Measurements from ENCODE around the gene LOXL4. TPM values are rescaled to one million over a fixed set of nuclear protein-coding genes. Genes with fewer than 3 reads are reported as not detected.

The LOXL4 gene
- total RNA-seq (10 to 100 TPM; 15.5 to 29.9 TPM), polyA plus RNA-seq (1 to 10 TPM; 3.9 to 6.7 TPM)
- long read RNA-seq, donor 1, transcript LOXL4-201 (15 exons, 3,653 nt), result major isoform, 44 of 105 reads
- long read RNA-seq, donor 1, partial matches to known transcripts, result 35 of 105 reads
- long read RNA-seq, donor 1, other reads (novel, unspliced or antisense), result 26 of 105 reads
- long read RNA-seq, donor 2, transcript LOXL4-201 (15 exons, 3,653 nt), result major isoform, 9 of 19 reads
- long read RNA-seq, donor 2, partial matches to known transcripts, result 6 of 19 reads
- long read RNA-seq, donor 2, other reads (novel, unspliced or antisense), result 4 of 19 reads

DNA sequence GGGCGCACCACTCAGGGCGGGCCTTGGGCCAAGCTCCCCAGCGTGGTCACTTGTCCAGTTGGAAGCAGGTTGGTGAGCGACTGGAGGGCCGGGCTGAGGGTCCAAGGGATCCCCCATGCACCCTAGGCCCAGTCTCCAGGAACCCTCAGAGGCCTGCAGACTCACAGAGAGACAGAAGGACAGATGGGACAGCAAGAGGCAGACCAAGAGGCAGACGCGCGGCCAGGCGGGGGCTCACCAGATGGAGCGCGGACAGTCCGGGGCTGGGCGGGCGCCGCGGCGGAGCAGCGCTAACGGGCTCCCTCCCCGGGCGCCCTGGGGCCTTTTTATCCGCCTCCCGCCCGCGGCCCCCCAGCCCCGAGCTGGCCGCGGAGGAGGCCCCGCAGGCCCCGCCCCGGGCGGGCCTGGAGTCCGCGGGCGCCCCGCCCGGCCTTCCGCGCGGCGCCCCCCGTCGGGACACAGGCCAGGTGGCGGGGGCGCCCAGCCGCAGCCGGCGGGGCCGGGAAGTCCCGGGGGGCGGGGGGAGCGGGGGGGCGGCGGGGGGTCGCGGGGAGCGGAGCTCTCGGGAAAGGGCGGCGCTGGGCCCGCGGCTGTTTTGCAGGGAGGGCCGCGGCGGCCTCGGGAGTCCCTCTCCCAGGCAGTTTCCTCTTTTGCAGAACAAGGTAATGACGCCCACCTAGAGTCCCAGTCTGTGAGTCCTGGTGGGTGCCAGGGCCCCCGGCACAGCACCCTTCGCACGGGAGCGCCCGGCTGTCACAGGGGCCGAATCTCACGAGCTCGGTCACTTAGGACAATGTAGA, at the start of gene LOXL4:
Gene LOXL4 (minus strand): TSS at position 301 of the 800 bp plus-strand sequence. CDS start 5,175 bp downstream, outside the sequence.
- 2 to 4% methylated on average over 24 to 75 of the region's 75 CpGs for WGBS, 2 donors

DNA sequence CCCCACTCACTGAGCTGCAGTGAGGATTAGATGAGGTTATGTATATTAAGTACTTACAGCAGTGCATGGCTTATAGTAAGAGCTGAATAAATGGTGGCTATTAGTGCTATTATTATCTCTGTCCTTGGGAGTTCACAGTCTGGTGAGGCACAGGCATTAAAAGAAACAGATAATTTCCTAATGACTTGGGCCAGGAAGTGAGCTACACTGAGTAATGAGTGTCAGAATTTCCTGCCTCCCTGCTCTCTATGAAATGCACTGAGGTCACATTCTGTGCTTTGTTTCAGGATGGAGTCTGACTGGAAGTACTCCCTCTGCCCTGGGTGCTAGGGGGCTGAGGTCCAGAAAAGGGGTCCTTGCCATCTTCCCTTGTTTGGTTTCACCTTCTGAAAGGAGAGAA, 48.7 kb upstream of the LOXL4 start:
- intact Hi-C loops (cut with DNase I), result loop anchor here in 1 of 2 donors (10.0 kb wide), 1 partner anchor 98 kb away; the partner anchor contains the start of gene PYROXD2
- no peak for ATAC-seq (ENCODE audit: low FRiP score)
- no peaks in the 10 kb centered on the region for H3K27me3 ChIP-seq (ENCODE audit: control insufficient read depth in 1 of 2, insufficient read depth in 2 of 2, low read length in 1 of 2)

More for the DNA sequence above, at the start of gene LOXL4:
- intact Hi-C loops (cut with DNase I), result loop anchor here in 1 of 2 donors (2.0 to 10.0 kb wide), 2 partner anchors 47 to 147 kb away; partner anchors contain the start of gene PYROXD2
- Histone ChIP-seq H3K36me3 (ENCODE audit: control insufficient read depth in 1 of 2, insufficient read depth in 2 of 2, low read length in 1 of 2) (no peaks in the 10 kb centered on the region), H3K27ac (ENCODE audit: low read depth in 1 of 2, low read length in 2 of 2) (peak within 1 kb of the TSS; percentile 40 to 91), H3K27me3 (ENCODE audit: control insufficient read depth in 1 of 2, insufficient read depth in 2 of 2, low read length in 1 of 2) (no peaks in the 10 kb centered on the region), H3K4me3 (ENCODE audit: low read length in 2 of 2) (peak within 1 kb of the TSS; percentile 30 to 35), H3K9me3 (ENCODE audit: control insufficient read depth, low read length) (no peaks in the 10 kb centered on the region), H3K4me1 (ENCODE audit: control insufficient read depth in 1 of 2, insufficient read depth in 2 of 2, low read length in 2 of 2) (no peaks in the 10 kb centered on the region)
- DNase-seq (no peak), ATAC-seq (ENCODE audit: low FRiP score) (peak; percentile 47)

DNA sequence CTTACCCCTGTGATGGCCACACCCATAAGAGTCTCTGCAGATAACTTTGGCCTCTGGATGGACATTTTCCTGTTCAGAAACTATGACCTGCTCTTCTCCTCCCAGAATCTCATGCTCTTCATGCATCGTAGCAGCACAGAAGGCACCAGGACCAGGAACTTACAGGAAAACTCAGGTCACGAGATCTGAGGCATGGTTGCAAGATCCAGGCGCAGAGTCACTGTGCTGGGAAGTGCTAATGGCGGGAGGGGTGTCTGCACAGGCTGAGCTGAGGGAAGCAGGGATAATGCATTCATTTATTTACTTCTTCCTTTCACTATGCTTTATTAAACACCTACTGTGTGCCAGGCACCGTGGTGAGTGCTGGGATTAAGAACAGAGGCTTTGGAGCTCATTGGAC, 48.2 kb upstream of the LOXL4 start:
- no peaks in the 10 kb centered on the region for H3K27me3 ChIP-seq (ENCODE audit: control insufficient read depth in 1 of 2, insufficient read depth in 2 of 2, low read length in 1 of 2)
- H3K4me1 ChIP-seq (ENCODE audit: control insufficient read depth in 1 of 2, insufficient read depth in 2 of 2, low read length in 2 of 2), result no peaks in the 10 kb centered on the region
- no peak overlapping the region for H3K4me3 ChIP-seq (ENCODE audit: low read length in 2 of 2)
- no peaks in the 10 kb centered on the region for H3K9me3 ChIP-seq (ENCODE audit: control insufficient read depth, low read length)
- no peak overlapping the region for H3K27ac ChIP-seq (ENCODE audit: low read depth in 1 of 2, low read length in 2 of 2)
- H3K36me3 ChIP-seq (ENCODE audit: control insufficient read depth in 1 of 2, insufficient read depth in 2 of 2, low read length in 1 of 2), result no peaks in the 10 kb centered on the region
- intact Hi-C loops (cut with DNase I), result loop anchor here in 1 of 2 donors (10.0 kb wide), 1 partner anchor 99 kb away; the partner anchor contains the start of gene PYROXD2
- ATAC-seq (ENCODE audit: low FRiP score) (no peak), DNase-seq (no peak)
- WGBS, 2 donors, result 85 to 89% methylated on average over 5 of the region's 5 CpGs

More for the DNA sequence above, 48.7 kb upstream of the LOXL4 start:
- no peak overlapping the region for H3K27ac ChIP-seq (ENCODE audit: low read depth in 1 of 2, low read length in 2 of 2)
- H3K4me1 ChIP-seq (ENCODE audit: control insufficient read depth in 1 of 2, insufficient read depth in 2 of 2, low read length in 2 of 2), result no peaks in the 10 kb centered on the region
- H3K36me3 ChIP-seq (ENCODE audit: control insufficient read depth in 1 of 2, insufficient read depth in 2 of 2, low read length in 1 of 2), result no peaks in the 10 kb centered on the region
- H3K9me3 ChIP-seq (ENCODE audit: control insufficient read depth, low read length), result no peaks in the 10 kb centered on the region
- no peak overlapping the region for H3K4me3 ChIP-seq (ENCODE audit: low read length in 2 of 2)
- DNase-seq, result no peak

DNA sequence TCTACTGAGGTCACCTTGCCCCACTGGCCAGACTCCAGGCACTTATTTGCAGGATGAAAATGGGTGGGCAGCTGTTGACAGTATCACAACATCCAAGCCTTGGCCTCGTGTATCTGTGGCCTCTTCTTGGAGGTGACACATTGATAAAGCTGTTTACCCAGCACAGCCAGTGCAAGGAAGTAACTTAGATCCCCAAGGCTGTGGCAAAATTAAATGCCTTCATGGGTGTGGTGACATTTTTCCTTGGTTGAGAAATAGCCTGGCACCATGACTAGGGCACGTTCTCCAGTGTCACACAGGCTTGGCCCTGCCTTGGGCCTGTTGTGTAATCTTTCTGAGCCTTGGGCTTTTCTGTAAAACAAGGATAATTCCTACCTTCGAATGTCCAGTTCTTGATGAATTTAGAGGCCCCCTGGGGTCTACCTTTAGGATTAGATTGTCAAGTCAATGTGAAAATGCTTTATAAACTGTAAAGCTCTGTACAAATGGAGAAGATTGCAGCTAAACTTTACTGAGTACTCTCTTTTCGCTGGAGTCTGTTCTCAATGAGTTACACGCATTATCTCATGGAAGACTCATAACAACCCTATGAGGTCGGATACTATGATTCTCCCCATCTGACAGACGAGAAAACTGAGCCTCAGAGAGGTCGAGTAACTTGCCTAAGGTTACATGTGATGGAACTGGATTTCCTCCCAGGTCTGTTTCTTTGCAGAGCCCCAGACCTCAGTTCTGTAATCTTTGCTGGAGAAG, 46.7 kb upstream of the LOXL4 start:
- DNase-seq (peak in 1 of 2 donors; percentile 69), ATAC-seq (ENCODE audit: low FRiP score) (peak; percentile 71)
- Histone ChIP-seq H3K4me1 (ENCODE audit: control insufficient read depth in 1 of 2, insufficient read depth in 2 of 2, low read length in 2 of 2) (no peaks in the 10 kb centered on the region), H3K9me3 (ENCODE audit: control insufficient read depth, low read length) (no peaks in the 10 kb centered on the region), H3K36me3 (ENCODE audit: control insufficient read depth in 1 of 2, insufficient read depth in 2 of 2, low read length in 1 of 2) (no peaks in the 10 kb centered on the region), H3K27me3 (ENCODE audit: control insufficient read depth in 1 of 2, insufficient read depth in 2 of 2, low read length in 1 of 2) (no peaks in the 10 kb centered on the region), H3K27ac (ENCODE audit: low read depth in 1 of 2, low read length in 2 of 2) (no peak overlapping the region), H3K4me3 (ENCODE audit: low read length in 2 of 2) (no peak overlapping the region)
- intact Hi-C loops (cut with DNase I), result loop anchor here (2.0 to 10.0 kb wide), 3 partner anchors 46 to 100 kb away; partner anchors contain the start of genes LOXL4 (in 1 of the 2) and PYROXD2 (in 1 of the 2)
- WGBS, 2 donors, result 70 to 73% methylated on average over 8 of the region's 8 CpGs

DNA sequence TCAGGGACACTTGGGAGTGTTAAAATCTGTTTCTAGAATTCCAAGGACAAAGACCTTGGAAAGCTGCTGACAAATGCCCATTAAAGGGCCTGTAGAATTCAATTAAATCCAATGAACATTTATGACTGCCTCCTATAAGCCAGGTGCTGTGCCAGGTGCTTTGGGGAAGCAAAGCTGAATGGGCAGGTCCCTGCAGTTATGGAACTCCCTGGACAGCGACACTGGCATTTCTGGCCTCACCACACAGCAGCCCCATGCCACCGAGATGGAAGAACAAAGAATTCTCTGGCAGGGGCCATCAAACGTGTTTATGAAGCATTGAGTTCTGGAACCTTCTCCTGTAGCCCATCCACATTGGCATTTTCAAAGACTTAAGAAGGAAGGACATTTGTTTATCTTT, 45.6 kb upstream of the LOXL4 start:
- intact Hi-C loops (cut with DNase I), result loop anchor here (5.0 to 10.0 kb wide), 2 partner anchors 71 to 101 kb away; partner anchors contain the start of gene PYROXD2 (in 1 of the 2)
- no peak for DNase-seq
- Histone ChIP-seq H3K9me3 (ENCODE audit: control insufficient read depth, low read length) (no peaks in the 10 kb centered on the region), H3K36me3 (ENCODE audit: control insufficient read depth in 1 of 2, insufficient read depth in 2 of 2, low read length in 1 of 2) (no peaks in the 10 kb centered on the region), H3K27me3 (ENCODE audit: control insufficient read depth in 1 of 2, insufficient read depth in 2 of 2, low read length in 1 of 2) (no peaks in the 10 kb centered on the region), H3K4me3 (ENCODE audit: low read length in 2 of 2) (no peak overlapping the region), H3K4me1 (ENCODE audit: control insufficient read depth in 1 of 2, insufficient read depth in 2 of 2, low read length in 2 of 2) (no peaks in the 10 kb centered on the region), H3K27ac (ENCODE audit: low read depth in 1 of 2, low read length in 2 of 2) (no peak overlapping the region)
- WGBS, 2 donors, result 85 to 88% methylated on average over 3 of the region's 3 CpGs
- no peak for ATAC-seq (ENCODE audit: low FRiP score)

DNA sequence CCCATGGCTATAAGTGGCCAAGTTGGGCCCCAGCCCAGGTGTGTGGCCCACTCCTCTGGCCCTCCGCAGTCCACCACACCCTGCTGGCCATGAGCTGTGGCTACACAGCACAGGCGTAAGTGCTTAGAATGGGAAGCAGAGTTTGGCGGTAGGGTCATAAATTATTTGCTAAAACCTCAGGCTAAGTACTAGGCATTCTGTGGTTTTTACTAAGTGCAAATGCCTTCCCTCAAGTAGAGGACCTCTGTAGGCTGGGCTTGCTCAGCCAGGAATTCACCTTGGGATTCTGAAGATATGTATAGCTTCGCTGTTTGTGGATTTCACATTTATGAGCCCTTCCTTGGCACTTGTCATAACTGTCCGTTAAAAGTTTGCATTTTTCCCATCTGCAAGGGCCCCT, 44.8 kb upstream of the LOXL4 start:
- WGBS, 2 donors, result 90 to 93% methylated on average over 5 of the region's 5 CpGs
- no peak overlapping the region for H3K4me3 ChIP-seq (ENCODE audit: low read length in 2 of 2)
- H3K36me3 ChIP-seq (ENCODE audit: control insufficient read depth in 1 of 2, insufficient read depth in 2 of 2, low read length in 1 of 2), result no peaks in the 10 kb centered on the region
- no peaks in the 10 kb centered on the region for H3K9me3 ChIP-seq (ENCODE audit: control insufficient read depth, low read length)
- intact Hi-C loops (cut with DNase I), result loop anchor here (5.0 to 10.0 kb wide), 2 partner anchors 71 to 102 kb away; partner anchors contain the start of gene PYROXD2 (in 1 of the 2)
- H3K27ac ChIP-seq (ENCODE audit: low read depth in 1 of 2, low read length in 2 of 2), result no peak overlapping the region
- no peaks in the 10 kb centered on the region for H3K4me1 ChIP-seq (ENCODE audit: control insufficient read depth in 1 of 2, insufficient read depth in 2 of 2, low read length in 2 of 2)
- ATAC-seq (ENCODE audit: low FRiP score), result no peak
- no peak for DNase-seq
- no peaks in the 10 kb centered on the region for H3K27me3 ChIP-seq (ENCODE audit: control insufficient read depth in 1 of 2, insufficient read depth in 2 of 2, low read length in 1 of 2)

DNA sequence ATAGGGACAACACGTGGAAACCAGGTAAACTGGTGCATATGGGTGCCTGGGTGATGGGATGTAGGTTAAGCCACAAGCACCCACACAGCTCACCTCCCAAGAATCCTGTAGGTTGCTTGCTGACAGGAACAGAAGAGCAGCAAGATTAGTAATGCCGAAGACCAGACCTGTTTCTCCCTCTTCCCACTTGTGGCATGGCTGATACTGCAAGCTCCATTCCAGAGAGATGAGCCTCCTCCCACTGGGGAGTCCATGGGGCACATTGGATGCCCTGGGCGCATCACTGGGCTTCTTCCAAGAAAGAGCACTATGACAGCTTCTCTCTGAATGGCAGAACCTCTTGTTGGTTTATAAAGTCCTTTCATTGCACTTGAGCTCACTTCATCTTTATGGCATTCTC, 44.4 kb upstream of the LOXL4 start:
- no peaks in the 10 kb centered on the region for H3K36me3 ChIP-seq (ENCODE audit: control insufficient read depth in 1 of 2, insufficient read depth in 2 of 2, low read length in 1 of 2)
- H3K4me1 ChIP-seq (ENCODE audit: control insufficient read depth in 1 of 2, insufficient read depth in 2 of 2, low read length in 2 of 2), result no peaks in the 10 kb centered on the region
- WGBS, 2 donors, result 75 to 76% methylated on average over 3 of the region's 3 CpGs
- no peaks in the 10 kb centered on the region for H3K27me3 ChIP-seq (ENCODE audit: control insufficient read depth in 1 of 2, insufficient read depth in 2 of 2, low read length in 1 of 2)
- no peak for ATAC-seq (ENCODE audit: low FRiP score)
- intact Hi-C loops (cut with DNase I), result loop anchor here (5.0 to 10.0 kb wide), 2 partner anchors 70 to 102 kb away; partner anchors contain the start of gene PYROXD2 (in 1 of the 2)
- H3K27ac ChIP-seq (ENCODE audit: low read depth in 1 of 2, low read length in 2 of 2), result no peak overlapping the region
- H3K4me3 ChIP-seq (ENCODE audit: low read length in 2 of 2), result no peak overlapping the region
- no peak for DNase-seq
- no peaks in the 10 kb centered on the region for H3K9me3 ChIP-seq (ENCODE audit: control insufficient read depth, low read length)

DNA sequence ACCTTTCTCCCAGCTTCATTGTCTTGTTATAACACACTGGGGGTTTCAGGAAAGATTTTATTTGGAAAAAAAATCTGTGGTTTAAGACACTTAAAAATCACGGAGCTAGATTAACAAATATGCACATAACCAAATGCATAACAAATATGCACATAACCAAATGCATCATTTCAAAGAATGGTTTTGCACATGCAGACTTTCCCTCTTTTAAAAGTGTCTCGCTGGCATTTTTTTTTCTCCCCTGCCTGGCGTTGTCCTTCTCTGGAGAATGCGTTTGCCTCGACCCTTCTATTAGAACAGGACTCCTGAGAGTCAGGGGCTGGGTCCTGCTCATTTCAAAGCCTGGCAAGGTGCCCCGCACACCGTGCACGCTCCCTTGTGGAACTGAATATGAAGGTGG, 42.7 kb upstream of the LOXL4 start:
- no peaks in the 10 kb centered on the region for H3K9me3 ChIP-seq (ENCODE audit: control insufficient read depth, low read length)
- no peaks in the 10 kb centered on the region for H3K4me1 ChIP-seq (ENCODE audit: control insufficient read depth in 1 of 2, insufficient read depth in 2 of 2, low read length in 2 of 2)
- H3K27ac ChIP-seq (ENCODE audit: low read depth in 1 of 2, low read length in 2 of 2), result no peak overlapping the region
- ATAC-seq (ENCODE audit: low FRiP score) (no peak), DNase-seq (no peak)
- WGBS, 2 donors, result 87 to 92% methylated on average over 8 of the region's 8 CpGs
- H3K27me3 ChIP-seq (ENCODE audit: control insufficient read depth in 1 of 2, insufficient read depth in 2 of 2, low read length in 1 of 2), result no peaks in the 10 kb centered on the region
- H3K36me3 ChIP-seq (ENCODE audit: control insufficient read depth in 1 of 2, insufficient read depth in 2 of 2, low read length in 1 of 2), result no peaks in the 10 kb centered on the region
- H3K4me3 ChIP-seq (ENCODE audit: low read length in 2 of 2), result no peak overlapping the region
- intact Hi-C loops (cut with DNase I), result loop anchor here (5.0 to 10.0 kb wide), 2 partner anchors 68 to 104 kb away; partner anchors contain the start of gene PYROXD2 (in 1 of the 2)

Measured in aorta (tissue), 5 donors.